HG02973 (cell line): Measurements from ENCODE around the gene MEST.
"Not testable (repeated sequence)": the region's sequence is repeated elsewhere in the genome, so short reads cannot be mapped to it uniquely, and the experiment has no call there.

Experiments
- ATAC-seq: cut with Tn5 transposase; IDR thresholded peaks from one replicate; pipeline ENCODE4 v1.9.1; 2021; ENCODE audit warnings: moderate library complexity; ENCODE audit not compliant: unreplicated experiment

Gene MEST, protein sequence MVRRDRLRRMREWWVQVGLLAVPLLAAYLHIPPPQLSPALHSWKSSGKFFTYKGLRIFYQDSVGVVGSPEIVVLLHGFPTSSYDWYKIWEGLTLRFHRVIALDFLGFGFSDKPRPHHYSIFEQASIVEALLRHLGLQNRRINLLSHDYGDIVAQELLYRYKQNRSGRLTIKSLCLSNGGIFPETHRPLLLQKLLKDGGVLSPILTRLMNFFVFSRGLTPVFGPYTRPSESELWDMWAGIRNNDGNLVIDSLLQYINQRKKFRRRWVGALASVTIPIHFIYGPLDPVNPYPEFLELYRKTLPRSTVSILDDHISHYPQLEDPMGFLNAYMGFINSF

DNA sequence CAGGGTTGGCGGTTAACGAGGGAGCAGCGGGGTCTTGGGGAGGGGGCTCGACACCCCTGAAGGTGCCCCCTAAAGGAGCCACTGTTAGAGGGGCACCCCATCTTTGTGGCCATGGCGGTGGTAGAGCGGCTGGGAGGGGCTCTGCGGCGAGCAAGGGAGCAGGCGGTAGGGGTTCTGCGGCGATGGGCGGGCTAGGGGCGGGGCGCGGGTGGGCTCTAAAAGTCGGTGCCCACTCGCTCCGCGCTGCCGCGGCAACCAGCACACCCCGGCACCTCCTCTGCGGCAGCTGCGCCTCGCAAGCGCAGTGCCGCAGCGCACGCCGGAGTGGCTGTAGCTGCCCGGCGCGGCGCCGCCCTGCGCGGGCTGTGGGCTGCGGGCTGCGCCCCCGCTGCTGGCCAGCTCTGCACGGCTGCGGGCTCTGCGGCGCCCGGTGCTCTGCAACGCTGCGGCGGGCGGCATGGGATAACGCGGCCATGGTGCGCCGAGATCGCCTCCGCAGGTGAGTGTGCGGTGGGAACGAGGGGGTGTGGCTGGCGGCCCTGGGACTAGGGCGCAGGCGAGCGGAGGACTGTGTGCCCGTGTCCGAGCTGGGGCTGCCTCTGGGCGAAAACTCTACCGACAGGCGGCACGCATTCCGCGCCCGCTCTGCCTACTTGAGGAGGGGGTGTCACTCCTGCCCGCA is at the start of gene MEST:
Gene MEST, plus strand, starts transcription at position 245 of the 682 bp plus-strand sequence. Its CDS starts 229 bp downstream, at position 474.
- no peak for ATAC-seq

DNA sequence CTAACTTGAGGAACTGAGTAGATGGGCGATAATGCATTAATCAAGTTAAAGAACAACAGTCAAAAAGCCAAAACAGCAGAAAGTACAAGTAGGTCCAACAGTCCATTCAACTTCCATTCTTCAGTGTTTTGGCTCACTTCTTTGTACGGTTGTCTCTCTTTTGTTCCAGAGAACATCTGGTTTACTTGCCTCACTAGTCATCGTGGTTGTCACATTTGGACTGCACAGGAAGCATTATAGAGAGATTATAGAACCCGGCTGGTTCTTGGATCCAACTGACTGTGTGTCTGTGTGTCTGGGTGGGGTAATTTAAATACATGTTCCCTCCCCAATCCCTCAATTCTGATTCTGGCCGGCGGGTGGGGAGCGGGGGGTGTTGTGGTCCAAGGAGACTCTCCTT is 49.3 kb upstream of the MEST start:
- ATAC-seq: no peak

DNA sequence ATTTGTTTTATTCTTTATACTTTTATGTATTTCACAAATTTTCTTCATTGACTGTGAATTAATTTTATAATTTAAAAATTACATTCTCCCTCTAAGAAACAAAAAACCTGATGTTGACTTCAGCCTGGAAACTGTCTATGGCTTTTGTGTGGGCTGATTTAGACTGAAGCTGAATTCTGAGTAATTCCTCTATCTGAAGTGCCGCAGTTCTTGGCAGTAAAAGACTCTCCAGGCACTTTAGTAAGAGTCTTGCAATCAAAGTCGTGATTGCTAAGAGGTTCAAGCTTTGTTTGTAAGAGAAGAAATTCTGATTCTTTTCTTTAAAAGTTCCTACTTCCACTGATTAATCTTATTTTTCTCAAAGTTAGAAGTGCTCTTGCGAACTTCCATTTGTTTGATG is 47.7 kb upstream of the MEST start:
- no peak for ATAC-seq

DNA sequence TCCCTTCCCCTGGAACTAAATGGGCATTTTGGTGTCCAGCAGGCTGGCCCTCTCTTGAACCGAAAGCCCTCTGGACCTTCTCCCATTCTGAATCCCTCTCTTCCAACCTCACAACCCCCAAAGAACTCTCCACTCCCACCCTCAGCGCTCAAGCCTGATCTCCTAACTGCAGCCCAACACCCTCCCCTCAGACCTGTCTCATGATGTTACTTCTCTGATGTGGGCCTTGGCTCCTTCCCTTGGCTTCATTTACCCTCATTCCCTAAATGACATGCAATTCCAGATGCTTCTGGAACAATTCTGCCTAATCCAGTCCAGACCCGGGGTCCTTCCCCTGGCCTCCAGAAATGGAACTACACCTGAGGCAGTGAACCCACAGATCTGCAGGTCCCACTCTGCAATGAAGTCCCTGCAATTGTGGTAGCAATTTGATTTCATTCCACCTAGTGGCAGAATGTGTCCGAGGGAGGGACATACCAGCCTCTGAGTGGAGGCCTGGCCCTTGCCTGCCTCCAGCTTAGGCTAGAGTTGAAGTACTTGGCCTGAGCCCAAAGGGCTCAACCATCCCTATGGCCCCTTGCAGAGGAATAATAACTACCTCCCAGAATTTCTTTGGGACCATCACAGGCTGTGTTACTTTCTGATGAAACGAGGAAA is 47.0 kb upstream of the MEST start:
- ATAC-seq: no peak

DNA sequence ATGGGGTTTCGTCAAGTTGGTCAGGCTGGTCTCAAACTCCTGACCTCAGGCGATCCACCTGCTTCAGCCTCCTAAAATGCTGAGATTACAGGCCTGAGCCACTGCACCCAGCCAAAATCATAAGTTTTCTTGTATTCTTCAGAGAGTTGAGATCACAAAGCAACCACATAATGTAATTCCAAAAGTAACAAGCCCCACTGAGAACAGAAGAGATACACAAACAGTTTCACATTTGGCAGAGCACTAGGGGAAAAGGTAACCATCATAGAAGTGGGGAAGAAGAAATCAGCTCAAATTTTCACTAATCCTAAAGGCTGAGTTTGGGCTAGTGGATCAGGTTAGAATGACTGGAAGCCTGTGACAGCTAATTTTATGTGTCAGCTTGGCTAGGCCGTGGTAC is 45.6 kb upstream of the MEST start:
- ATAC-seq: no peak

DNA sequence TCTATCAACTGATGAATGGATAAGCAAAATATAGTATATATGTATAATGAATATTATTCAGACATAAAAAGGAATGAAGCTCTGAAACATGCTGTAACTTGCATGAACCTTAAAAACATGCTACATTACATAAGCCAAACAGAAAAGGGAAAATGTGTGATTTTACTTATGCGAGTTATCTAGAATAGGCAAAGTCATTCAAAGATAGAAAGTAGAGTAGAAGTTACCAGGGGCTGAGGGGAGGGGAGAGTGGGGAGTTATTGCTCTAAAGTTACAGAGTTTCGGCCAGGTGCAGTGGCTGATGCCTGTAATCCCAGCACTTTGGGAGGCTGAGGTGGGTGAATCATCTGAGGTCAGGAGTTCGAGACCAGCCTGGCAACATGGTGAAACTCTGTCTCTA is 40.5 kb upstream of the MEST start:
- not testable (repeated sequence) for ATAC-seq

DNA sequence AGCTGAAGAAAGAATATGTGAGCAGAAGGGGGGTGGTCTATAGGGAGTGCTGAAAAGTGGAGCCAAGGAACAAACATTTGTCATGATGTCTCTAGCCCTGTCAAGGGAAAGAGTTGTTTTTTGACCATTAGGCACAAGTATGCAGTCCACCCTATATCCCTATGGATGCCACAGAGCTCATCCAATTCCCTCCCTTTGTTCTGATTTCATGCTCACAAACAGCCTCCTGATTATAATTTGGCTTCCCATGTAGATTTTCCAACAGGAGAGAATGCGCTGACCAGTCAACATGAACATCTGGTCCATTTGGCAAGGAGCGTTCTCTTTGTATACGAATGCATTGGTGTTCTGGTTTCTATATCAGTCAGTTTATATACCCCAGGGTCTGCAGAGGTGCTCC is 38.9 kb upstream of the MEST start:
- no peak for ATAC-seq

DNA sequence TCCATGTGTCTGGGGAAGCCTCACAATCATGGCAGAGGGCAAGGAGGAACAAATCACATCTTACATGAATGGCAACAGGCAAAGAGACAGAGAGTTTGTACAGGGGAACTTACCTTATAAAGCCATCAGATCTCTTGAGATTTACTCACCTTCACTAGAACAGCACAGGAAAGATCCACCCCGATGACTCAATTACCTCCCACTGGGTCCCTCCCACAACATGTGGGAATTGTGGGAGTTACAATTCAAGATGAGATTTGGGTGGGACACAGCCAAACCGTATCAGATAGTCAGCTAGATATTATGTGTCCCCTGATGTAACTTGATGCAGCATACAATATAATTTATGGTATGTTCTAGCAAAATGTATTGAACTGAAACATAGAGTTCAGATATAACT is 36.9 kb upstream of the MEST start:
- ATAC-seq: no peak

DNA sequence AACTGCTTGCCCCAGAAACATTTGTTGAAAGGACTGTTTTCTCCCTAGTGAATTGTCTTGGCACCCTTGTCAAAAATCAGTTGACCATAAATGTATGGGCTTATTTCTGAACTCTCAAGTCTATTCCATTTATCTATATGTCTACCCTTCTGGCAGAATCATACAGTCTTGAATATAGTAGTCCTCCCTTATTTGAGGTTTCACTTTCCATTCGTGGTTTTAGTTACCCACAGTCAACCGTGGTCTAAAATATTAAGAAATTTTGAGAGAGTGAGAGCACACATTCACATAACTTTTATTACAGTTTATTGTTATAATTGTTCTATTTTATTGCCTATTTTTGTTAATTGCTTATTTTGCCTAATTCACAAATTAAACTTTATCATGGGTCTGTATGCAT is 33.6 kb upstream of the MEST start:
- ATAC-seq: no peak

DNA sequence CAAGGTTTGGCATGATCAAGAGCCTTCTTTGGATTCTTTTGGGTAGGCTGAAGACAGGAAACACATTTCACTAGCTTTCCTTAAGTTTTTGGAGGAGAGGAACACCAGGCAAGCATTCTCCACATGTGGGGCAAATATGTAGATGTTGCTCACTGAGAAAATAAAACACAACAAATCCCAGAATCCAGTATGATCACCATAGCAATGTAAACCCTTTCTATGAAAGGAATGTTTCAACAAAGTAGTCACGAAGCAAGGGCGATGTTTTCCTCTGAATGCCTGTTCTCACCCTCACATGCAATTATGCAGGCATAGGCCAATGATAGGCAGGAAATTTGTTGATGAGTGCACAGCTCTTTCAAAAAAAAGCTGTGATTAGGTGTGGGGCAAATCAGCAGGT is 30.6 kb upstream of the MEST start:
- ATAC-seq: no peak

DNA sequence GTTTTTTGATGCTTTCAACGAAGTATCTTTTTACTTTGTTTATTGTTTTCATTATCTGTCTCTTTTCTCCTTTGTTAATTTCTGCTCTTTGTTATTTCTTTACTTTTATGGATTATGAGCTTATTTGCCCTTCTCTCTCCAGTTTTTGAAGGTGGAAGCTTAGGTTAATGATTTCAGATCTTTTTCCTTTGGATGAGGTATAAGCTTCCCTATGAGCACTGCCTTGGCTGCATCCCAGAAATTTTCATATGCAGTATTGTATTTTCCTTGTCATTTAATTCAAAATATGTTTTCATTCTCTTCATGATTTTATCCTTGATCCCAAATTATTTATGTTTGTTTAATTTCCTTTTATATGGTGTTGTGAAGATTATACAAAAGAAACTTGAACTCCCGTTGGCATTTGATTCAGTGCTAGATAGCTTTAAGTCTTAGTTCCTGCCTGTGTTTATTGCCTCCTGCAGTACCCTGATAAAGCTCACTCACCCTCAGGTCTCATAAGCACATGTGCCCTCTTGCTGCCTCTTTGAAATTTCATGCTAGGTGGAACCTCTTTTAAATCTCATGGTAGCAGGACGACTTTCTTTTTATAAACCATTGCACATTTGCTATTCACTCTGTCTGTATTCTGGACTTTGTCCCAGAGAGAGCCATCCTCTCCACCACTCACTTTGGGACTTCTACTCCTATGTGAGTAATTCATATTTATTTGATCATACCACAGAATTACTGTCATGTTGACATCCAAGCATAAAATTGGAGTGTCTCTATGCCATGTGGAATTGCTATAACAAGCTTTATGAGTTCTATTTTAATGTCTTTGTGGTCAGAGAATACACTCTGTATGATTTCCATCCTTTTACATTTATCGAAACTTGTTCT is 28.1 kb upstream of the MEST start:
- ATAC-seq: no peak

DNA sequence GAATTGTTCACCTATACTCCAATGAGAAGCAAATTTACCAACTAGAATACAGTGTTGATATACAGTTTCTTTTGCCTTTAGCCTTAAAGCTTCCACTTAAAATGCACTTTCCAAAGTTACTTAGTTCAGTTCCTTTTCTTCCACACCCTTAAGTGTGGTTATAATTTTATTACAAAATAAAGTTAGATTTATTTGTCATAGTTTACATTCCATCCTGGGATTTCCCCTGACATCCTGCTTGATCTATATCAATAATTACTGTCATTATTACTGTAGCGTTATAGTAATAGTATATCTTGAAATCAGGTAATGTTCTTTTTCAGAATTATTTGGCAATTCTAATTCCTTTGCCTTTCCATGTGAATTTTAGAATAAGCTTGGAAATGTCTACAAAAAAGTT is 23.3 kb upstream of the MEST start:
- ATAC-seq: no peak

DNA sequence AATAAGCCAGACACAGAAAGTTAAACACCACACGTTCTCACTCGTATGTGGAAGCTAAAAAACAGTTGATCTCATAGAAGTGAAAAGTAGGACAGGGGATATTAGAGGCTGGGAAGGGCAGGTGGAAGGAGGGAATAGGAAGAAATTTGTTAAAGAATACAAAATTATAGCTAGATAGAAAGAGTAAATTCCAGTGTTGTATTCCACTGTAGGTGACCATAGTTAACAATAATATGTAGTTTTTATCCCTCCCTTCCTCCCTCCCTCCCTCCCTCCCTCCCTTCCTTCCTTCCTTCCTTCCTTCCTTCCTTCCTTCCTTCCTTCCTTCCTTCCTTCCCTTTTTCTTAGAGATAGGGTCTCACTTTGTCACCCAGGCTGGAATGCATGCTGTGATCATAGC is 19.9 kb upstream of the MEST start:
- no peak for ATAC-seq

DNA sequence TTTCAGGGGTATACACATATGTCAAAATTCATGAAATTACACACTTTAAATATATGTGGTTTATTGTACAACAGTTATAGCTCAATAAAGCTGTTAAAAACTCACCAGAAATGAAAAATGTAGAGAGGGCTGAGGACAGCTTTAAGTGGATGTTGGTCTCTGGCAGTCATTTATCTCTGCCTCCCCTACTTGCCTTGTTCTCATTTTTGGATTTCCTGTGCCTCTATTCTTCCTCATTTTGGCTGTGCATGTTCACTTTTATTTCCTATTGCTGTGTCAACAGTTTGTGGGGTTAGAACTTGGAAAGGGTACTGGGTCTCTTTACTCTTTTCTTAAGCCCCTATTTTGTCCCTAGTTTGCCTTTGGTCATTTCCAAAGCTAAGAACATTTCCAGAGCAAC is 18.6 kb upstream of the MEST start:
- no peak for ATAC-seq

DNA sequence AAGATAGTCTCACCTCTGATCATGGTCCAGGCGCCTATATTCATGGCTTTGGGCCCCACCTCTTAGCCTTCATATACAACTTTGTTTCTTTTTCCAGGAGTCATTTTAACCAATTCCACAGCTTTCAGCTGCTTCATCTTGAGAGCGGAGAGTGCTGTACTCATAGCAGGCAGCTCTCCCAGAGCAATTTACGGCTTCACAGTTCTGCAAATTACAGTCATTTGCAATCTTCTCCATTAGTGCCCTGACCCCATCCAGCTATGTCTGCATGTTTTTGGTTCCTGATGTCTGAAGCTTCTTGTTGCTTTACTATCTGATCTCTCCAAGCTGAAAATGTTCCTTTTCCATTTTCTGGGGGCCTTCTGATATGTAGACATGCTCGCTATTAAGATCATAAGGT is 18.0 kb upstream of the MEST start:
- ATAC-seq: no peak

DNA sequence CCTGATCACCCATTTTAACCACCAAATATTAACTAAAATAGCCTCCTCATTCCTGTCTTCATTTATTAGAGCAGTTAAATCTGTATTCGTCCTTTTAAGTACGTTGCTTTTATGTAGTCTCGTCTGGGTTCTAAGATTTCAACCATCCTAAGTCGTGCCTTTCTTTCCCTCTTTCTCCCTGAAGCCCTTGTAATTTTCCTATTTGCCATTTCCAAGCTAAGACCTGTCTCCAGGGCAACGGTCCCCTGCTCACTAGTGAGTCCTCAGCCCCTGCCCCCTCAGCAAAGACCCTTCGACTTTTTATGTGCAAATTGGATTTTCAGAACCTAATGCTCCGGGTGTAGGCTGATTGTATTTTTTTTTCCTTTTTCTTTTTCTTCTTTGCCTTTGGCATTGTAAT is 16.1 kb upstream of the MEST start:
- no peak for ATAC-seq

DNA sequence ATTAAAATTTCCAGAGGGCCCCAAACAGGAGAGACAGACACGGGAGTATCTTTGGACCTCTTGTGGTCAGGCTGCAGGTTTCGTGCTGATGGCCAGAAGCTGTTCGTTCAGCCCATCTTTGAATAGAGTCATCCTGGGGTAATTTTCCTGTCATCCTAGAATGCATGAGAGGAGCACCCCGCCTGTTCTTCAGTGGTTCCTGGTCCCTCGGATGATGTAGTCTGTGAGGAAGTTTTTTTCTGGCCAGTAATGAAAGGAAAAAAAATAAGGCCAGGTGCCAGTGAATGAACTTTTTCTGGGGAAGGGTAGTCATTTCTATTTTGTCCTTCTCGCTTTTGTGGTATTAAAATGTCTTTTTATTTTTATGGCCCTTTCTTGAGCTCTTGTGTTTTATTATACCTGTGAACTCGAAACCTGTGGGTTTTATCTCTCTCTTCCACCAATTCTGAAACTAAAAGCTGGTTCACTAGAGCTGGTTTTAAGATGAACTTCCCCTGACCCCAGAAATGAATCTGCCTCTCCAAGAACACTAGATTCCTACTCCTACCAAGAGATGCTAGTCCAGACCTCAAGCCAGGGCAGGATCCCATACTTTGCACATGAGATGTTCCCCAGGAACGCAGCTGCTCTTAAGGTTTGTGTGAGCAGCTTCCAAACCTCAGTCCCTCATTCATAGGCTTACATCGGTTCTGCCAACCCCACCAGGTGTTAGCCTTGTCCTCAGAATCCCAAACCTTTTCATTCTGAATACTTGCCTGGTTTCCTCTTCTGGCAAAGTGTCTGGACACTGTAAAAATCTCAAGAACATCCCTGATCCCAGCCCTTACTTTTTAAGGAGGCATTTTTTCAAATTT is 15.4 kb upstream of the MEST start:
- ATAC-seq: no peak

DNA sequence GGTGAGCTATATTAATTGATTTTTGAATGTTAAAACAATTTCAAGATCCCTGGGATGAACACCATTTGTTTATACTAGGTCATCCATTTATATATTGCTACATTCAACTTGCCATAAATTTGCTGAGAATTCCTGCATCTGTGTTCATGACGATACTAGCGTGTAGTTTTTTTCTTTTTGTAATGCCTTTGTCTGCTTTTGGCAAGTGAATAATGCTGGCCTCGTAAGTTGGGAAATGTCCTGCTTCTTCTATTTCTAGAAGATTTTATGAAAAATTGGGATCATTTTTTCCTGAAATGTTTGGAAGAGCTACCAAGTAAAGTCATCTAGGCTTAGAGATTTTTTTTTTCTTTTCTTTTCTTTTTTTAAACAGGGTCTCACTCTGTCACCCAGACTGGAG is 12.9 kb upstream of the MEST start:
- ATAC-seq: no peak

DNA sequence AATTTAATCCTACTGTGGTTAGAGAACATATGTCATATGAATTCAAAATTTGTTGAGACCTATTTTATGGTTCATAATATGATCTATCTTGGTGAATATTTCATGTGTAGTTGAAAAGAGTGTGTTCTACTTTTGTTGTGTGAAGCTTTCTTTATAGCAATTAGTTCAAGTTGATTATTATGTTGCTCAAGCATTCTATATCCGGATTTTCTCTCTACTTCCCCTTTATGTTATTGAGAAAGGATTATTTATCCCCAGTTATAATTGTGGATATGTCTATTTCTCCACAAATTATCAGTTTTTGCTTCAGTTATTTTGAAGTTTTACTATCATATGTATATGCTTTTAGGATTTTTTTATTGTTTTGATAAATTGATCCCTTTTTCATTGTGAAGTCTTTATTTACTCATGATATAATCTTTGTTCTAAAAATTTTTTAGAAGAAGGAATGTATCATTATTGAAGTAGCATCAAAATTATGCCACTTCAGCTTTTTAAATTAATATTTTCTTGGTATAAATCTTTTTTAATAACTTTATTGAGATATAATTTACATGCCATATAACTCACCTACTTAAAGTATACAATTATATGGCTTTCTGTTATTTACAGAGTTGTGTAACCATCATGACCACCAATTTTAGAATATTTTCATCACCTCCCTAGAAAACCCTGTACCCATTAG is 12.0 kb upstream of the MEST start:
- ATAC-seq: no peak

DNA sequence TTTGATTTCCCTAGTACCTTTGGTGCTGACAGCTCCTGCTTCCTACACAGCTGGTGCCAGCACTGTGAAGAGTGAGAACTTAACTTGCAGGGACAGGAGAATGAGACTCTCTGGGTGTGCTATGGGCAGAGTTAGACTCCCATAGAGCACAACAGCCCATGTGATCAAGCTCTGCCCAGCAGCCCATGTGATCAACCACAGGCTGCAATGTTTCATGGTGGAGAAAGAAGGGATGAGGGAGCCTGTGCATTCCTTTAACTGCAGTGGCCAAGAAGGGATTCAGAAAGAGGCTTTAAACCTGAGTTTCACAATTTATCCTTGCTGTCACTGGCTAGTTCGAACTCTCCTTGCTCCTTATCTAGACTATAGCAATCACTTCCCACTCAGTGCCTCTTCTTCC is 10.0 kb upstream of the MEST start:
- ATAC-seq: no peak
